AG04450 (cell line): ENCODE measurements around the gene HSPBAP1. TPM values are rescaled to one million over a fixed set of nuclear protein-coding genes. Genes with fewer than 3 reads are reported as not detected.

Experiments used
- CTCF ChIA-PET: fragments of 300-600, 350-600 bp; formaldehyde crosslinking; extraction: SDS; loops from one replicate; lab custom pipeline; 2022; ENCODE audit warnings: antibody characterized with exemption, inconsistent platforms; lab: Charles Lee
- POLR2A ChIA-PET: fragments of 350-600 bp; formaldehyde crosslinking; extraction: SDS; loops from one replicate; lab custom pipeline; 2021; ENCODE audit warnings: antibody characterized with exemption, inconsistent platforms; lab: Yijun Ruan, JAX
- DNase-seq: peaks from one replicate; pipeline ENCODE4 v3.0.0-alpha.2; 2011; ENCODE audit warnings: low read depth, low spot score
- H3K27ac ChIP-seq: one replicate; pipeline ENCODE4 v1.5.1; 2012; ENCODE audit warnings: low read depth, low read length, control low read depth
- H3K27me3 ChIP-seq: one replicate; pipeline ENCODE4 v1.6.0; 2012; ENCODE audit warnings: low read length; ENCODE audit not compliant: control insufficient read depth, insufficient read depth
- H3K4me3 ChIP-seq: 2 replicates; pipeline ENCODE4 v1.5.1; 2011; ENCODE audit warnings: mild to moderate bottlenecking, low read depth, low read length, control low read depth
- H3K9me3 ChIP-seq: 2 replicates; pipeline ENCODE4 v1.5.1; 2012; ENCODE audit warnings: low read length; ENCODE audit not compliant: control insufficient read depth, insufficient read depth
- CTCF ChIP-seq: IDR thresholded peaks from 2 replicates; pipeline ENCODE4 v1.5.1; 2011; ENCODE audit warnings: low read depth, low read length, control low read depth, inconsistent platforms
- polyA plus RNA-seq: library from polyadenylated mRNA; depleted of rRNA; stranded (reverse); fragments of >200 nt; gene quantifications from 2 replicates; pipeline ENCODE4 v1.2.3, GENCODE V29; 2011

The HSPBAP1 gene
- polyA plus RNA-seq, 1 experiment, result 8.3 TPM

GRCh38 chr3:122782804-122783203 is 10.8 kb downstream of the HSPBAP1 start:
- no peak for DNase-seq
- ChIA-PET POLR2A (no interaction called here), CTCF (no interaction called here)
- Histone ChIP-seq H3K9me3 (peaks cover 3% of the 10 kb centered on the region; the same call in 1 of the 2 replicates), H3K27ac (no peak overlapping the region), H3K27me3 (no peaks in the 10 kb centered on the region), H3K4me3 (no peak overlapping the region)
- no peak for TF ChIP-seq CTCF

GRCh38 chr3:122777563-122777962 is 16.1 kb downstream of the HSPBAP1 start:
- CTCF ChIA-PET, result no interaction called here
- no peak overlapping the region for H3K4me3 ChIP-seq
- POLR2A ChIA-PET, result no interaction called here
- DNase-seq, result no peak
- no peaks in the 10 kb centered on the region for H3K27me3 ChIP-seq
- no peak for TF ChIP-seq CTCF
- H3K27ac ChIP-seq, result no peak overlapping the region
- H3K9me3 ChIP-seq, result peaks cover 3% of the 10 kb centered on the region; the same call in 1 of the 2 replicates

GRCh38 chr3:122776675-122777468 is 16.8 kb downstream of the HSPBAP1 start:
- DNase-seq, result no peak
- TF ChIP-seq CTCF, result no peak
- peaks cover 3% of the 10 kb centered on the region; the same call in 1 of the 2 replicates for H3K9me3 ChIP-seq
- no peak overlapping the region for H3K4me3 ChIP-seq
- ChIA-PET CTCF (no interaction called here), POLR2A (no interaction called here)
- no peaks in the 10 kb centered on the region for H3K27me3 ChIP-seq
- no peak overlapping the region for H3K27ac ChIP-seq

GRCh38 chr3:122774564-122774963 is 19.1 kb downstream of the HSPBAP1 start:
- no peak overlapping the region for H3K27ac ChIP-seq
- TF ChIP-seq CTCF, result no peak
- H3K9me3 ChIP-seq, result no peaks in the 10 kb centered on the region
- H3K4me3 ChIP-seq, result no peak overlapping the region
- no peaks in the 10 kb centered on the region for H3K27me3 ChIP-seq
- CTCF ChIA-PET, result interaction anchor here (0.6 to 1.8 kb wide), 2 partner anchors 16 to 19 kb away, joined by 4 to 9 read pairs; no protein-coding TSS in a partner anchor
- POLR2A ChIA-PET, result no interaction called here
- no peak for DNase-seq

GRCh38 chr3:122773944-122774509 is 19.6 kb downstream of the HSPBAP1 start:
- Histone ChIP-seq H3K4me3 (no peak overlapping the region), H3K27me3 (no peaks in the 10 kb centered on the region), H3K27ac (no peak overlapping the region), H3K9me3 (no peaks in the 10 kb centered on the region)
- ChIA-PET CTCF (interaction anchor here (1.8 kb wide), 1 partner anchor 19 kb away, joined by 9 read pairs; no protein-coding TSS in a partner anchor), POLR2A (no interaction called here)
- no peak for TF ChIP-seq CTCF
- DNase-seq, result no peak
